Activated CD4-positive, alpha-beta T cell treated with anti-CD3 and anti-CD28 coated beads, Interleukin-2, amount 10 ng/mL, durations not matched to agents 7 days and 5 days (primary cell): ENCODE data around the gene IL1RAP. TPM values are rescaled to one million over a fixed set of nuclear protein-coding genes. Genes with fewer than 3 reads are reported as not detected.

ENCODE experiments used
- CTCF ChIA-PET: fragments of 350-600 bp; sonication (Branson Sonifier 250); formaldehyde crosslinking; loops from one replicate; lab custom pipeline; 2021; ENCODE audit warnings: antibody characterized with exemption; lab: Charles Lee
- POLR2A ChIA-PET: fragments of 350-600 bp; sonication (Branson Sonifier 250); formaldehyde crosslinking; loops from one replicate; lab custom pipeline; 2021; ENCODE audit warnings: antibody characterized with exemption; lab: Charles Lee
- DNase-seq: peaks from one replicate; pipeline ENCODE4 v3.0.0-alpha.2; 2020
- H3K27ac Mint-ChIP-seq: one replicate; pipeline ENCODE4 v1.8.0; 2021; ENCODE audit warnings: mild to moderate bottlenecking, moderate library complexity, mixed read lengths
- H3K27me3 Mint-ChIP-seq: one replicate; pipeline ENCODE4 v1.8.0; 2021; ENCODE audit warnings: mixed read lengths
- H3K36me3 Mint-ChIP-seq: one replicate; pipeline ENCODE4 v1.8.0; 2021; ENCODE audit warnings: low read depth, mixed read lengths
- H3K4me1 Mint-ChIP-seq: one replicate; pipeline ENCODE4 v1.8.0; 2021; ENCODE audit warnings: mixed read lengths
- H3K4me3 Mint-ChIP-seq: one replicate; pipeline ENCODE4 v1.8.0; 2021; ENCODE audit warnings: mild to moderate bottlenecking, moderate library complexity, mixed read lengths
- H3K9me3 Mint-ChIP-seq: one replicate; pipeline ENCODE4 v1.8.0; 2021; ENCODE audit warnings: mixed read lengths
- total RNA-seq, 2 experiments: library from RNA; stranded (reverse); gene quantifications; one replicate each; pipeline ENCODE4 v1.2.3, GENCODE V29; 2021

Gene IL1RAP
- total RNA-seq, 2 experiments from 2014 or later: 7.2 to 8.2 TPM

DNA sequence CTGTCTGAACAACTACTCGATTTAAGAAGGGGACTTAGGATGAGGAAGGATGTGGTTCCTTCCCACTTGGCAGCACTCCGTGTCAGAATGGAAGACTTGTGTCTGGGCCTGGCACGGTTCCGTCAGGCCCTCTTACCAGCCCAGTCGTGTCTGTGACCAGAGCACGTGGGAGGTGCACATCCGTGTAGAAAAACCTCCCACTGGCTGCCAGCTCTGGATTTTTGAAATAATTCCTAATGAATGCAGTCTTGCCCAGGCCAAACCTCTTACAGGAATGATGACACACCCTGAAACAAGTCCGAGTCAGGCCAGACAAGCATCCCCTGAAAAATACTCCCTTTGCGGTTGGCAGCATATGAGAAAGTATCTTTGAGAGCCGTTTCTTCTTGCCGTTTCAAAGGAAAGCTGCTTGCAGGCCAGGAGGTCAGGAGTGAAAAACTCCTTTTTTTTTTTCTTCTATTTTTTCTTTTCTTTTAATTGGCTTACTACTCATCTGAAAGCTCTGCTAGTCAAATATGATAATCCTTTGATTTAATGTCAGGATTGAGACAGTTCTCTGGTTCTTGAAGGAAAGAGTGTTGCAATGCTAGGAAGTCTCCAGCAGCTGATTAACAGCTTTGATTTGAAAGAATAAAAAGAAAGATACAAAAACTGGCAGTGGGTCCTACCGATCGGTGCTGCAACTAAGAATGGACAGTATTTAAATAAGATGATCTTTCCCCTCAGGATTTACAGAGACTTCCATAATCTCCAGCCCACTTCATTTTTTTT, 19.8 kb downstream of the IL1RAP start:
- DNase-seq: no peak
- H3K9me3 Mint-ChIP-seq: no peaks in the 10 kb centered on the region
- peaks cover 13% of the 10 kb centered on the region for H3K36me3 Mint-ChIP-seq
- peaks cover 7% of the 10 kb centered on the region for H3K4me1 Mint-ChIP-seq
- no peak overlapping the region for H3K27ac Mint-ChIP-seq
- CTCF ChIA-PET: interaction anchor here (0.9 to 1.3 kb wide), 2 partner anchors 8 to 24 kb away, joined by 3 read pairs; no protein-coding TSS in a partner anchor
- H3K4me3 Mint-ChIP-seq: no peak overlapping the region
- POLR2A ChIA-PET: no interaction called here
- H3K27me3 Mint-ChIP-seq: no peaks in the 10 kb centered on the region

DNA sequence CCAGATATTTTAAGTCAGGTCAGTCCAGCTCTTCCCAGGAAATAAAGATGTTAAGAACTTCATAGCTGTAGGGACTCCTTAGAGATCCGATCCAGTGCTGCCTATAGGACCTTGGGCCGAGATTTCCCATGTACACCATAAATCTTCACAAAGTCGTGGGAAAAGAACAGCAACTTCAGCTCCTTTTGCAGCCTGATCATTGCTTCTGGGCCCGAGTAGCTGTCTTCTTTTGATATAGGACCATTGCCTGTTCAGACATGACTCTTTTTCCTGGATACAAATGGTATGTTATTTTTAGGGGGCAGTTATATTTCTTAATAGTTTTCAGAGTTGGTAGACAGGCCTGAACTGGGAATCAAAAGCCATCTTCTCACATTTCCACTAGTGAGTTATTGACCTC, 20.5 kb downstream of the IL1RAP start:
- H3K27me3 Mint-ChIP-seq: no peaks in the 10 kb centered on the region
- H3K36me3 Mint-ChIP-seq: peaks cover 11% of the 10 kb centered on the region
- DNase-seq: no peak
- ChIA-PET POLR2A (no interaction called here), CTCF (interaction anchor here (0.9 to 1.3 kb wide), 3 partner anchors 9 to 29 kb away, joined by 3 read pairs; no protein-coding TSS in a partner anchor)
- no peak overlapping the region for H3K4me3 Mint-ChIP-seq
- no peaks in the 10 kb centered on the region for H3K9me3 Mint-ChIP-seq
- peaks cover 7% of the 10 kb centered on the region for H3K4me1 Mint-ChIP-seq
- no peak overlapping the region for H3K27ac Mint-ChIP-seq

DNA sequence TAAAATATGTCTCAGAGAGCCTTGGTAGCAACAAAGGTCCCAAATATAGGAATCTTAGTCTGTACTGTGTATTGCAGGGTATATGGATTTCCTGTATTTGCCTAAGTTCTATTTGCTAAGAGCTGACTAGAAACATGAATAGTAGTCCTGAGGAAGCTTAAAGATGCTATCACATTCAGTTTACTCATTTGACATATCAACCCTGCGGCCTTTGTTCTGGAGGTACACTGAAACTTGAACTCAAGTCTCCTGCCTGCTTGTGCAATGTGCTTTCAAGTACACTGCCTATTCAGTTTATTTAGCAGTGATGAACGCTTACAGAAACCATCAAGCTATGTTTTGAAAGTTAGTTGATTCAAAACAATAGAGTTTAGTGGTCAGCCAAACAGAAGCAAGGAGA, 21.1 kb downstream of the IL1RAP start:
- Mint-ChIP-seq H3K27me3 (no peaks in the 10 kb centered on the region), H3K36me3 (peaks cover 11% of the 10 kb centered on the region), H3K4me1 (peaks cover 7% of the 10 kb centered on the region), H3K27ac (no peak overlapping the region), H3K9me3 (no peaks in the 10 kb centered on the region), H3K4me3 (no peak overlapping the region)
- ChIA-PET CTCF (interaction anchor here (0.6 to 1.3 kb wide), 4 partner anchors 9 to 83 kb away, joined by 3 read pairs; no protein-coding TSS in a partner anchor), POLR2A (no interaction called here)
- DNase-seq: no peak

DNA sequence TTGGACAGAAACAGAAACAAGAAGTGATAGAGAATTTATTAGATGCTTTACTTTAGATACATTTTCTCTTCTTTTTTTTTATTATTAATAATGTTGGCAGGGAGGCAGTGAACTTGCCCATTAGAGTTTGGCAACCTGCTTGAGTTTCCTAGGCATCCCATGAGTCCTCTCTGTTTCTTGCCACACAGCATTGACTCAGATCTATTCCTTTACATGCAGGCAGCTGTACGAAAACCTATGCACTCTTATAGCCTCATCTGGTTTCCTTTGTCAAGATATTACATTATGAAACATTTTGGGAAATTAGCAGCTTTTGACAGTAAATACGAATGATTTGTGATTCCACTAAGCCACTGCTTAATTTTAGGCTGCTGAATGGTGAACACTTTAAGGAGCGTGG, 23.3 kb downstream of the IL1RAP start:
- Mint-ChIP-seq H3K27ac (no peak overlapping the region), H3K36me3 (peaks cover 17% of the 10 kb centered on the region), H3K27me3 (no peaks in the 10 kb centered on the region), H3K4me1 (peaks cover 7% of the 10 kb centered on the region), H3K9me3 (no peaks in the 10 kb centered on the region), H3K4me3 (no peak overlapping the region)
- ChIA-PET POLR2A (no interaction called here), CTCF (interaction anchor here (1.3 kb wide), 1 partner anchor 9 kb away, joined by 3 read pairs; no protein-coding TSS in a partner anchor)
- no peak for DNase-seq

DNA sequence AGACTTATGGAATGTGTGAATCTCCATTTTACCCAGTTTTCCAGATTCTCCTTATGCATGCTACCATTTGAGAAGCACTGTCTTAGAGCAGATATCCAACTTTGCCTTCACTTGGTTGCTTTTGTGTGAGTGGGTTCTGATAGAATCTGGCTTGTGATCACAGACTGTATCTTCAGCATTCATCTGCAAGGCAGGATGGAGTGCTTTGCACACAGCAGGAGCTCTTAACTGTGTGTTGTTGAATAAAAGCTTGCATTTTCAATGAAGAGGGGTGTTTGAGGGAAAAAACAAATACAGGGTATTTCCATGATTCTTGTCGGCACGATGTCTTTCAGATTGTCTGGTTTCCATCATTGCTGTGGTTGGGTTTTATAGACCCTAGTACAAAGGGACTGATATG, 24.4 kb downstream of the IL1RAP start:
- no peak for DNase-seq
- no peak overlapping the region for H3K4me3 Mint-ChIP-seq
- H3K27ac Mint-ChIP-seq: no peak overlapping the region
- no peaks in the 10 kb centered on the region for H3K9me3 Mint-ChIP-seq
- CTCF ChIA-PET: interaction anchor here (1.3 to 1.4 kb wide), 2 partner anchors 8 to 11 kb away, joined by 3 read pairs; no protein-coding TSS in a partner anchor
- H3K36me3 Mint-ChIP-seq: peaks cover 14% of the 10 kb centered on the region
- POLR2A ChIA-PET: no interaction called here
- H3K4me1 Mint-ChIP-seq: peaks cover 7% of the 10 kb centered on the region
- no peaks in the 10 kb centered on the region for H3K27me3 Mint-ChIP-seq

DNA sequence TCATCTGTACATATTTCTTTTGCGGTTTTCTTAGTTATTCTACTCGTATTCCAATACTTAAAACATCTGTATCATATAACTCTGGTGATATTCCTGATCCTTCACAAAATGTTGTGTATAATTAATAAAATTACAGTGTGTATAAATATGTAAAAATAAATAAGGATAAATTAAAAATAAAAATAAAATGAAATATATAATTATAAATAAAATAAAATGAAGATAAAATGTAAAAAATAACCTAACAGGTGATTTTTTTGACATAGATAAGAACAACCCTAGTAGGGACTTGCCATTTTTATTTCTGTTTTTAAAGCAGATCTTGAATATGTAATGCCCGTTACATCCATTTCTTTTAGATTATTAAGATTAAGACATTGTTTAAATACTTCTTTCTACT, 25.6 kb downstream of the IL1RAP start:
- no peaks in the 10 kb centered on the region for H3K9me3 Mint-ChIP-seq
- H3K4me1 Mint-ChIP-seq: peaks cover 7% of the 10 kb centered on the region
- no peak overlapping the region for H3K4me3 Mint-ChIP-seq
- no peaks in the 10 kb centered on the region for H3K27me3 Mint-ChIP-seq
- DNase-seq: no peak
- H3K27ac Mint-ChIP-seq: no peak overlapping the region
- H3K36me3 Mint-ChIP-seq: peaks cover 13% of the 10 kb centered on the region
- POLR2A ChIA-PET: no interaction called here
- CTCF ChIA-PET: no interaction called here

DNA sequence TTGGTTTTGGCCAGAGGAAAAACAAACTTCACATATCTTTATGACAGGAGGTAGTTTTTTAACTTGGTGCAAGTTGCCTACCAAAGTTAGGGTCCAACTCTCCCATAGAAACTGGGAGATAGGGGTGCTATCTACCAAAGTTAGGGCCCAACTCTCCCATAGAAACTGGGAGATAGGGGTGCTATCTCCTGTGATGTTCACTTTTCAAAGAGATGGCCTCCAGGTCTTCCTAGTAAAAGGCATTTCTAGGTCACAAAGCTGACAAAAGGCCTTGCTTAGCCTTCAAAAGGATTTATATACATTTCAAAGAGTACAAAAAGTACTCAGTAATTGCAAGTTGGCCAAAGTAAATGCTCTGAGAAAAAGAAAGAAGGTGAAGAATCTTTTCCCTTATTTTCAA, 27.1 kb downstream of the IL1RAP start:
- Mint-ChIP-seq H3K4me1 (peaks cover 7% of the 10 kb centered on the region), H3K9me3 (no peaks in the 10 kb centered on the region), H3K27ac (no peak overlapping the region), H3K27me3 (no peaks in the 10 kb centered on the region), H3K36me3 (peaks cover 13% of the 10 kb centered on the region), H3K4me3 (no peak overlapping the region)
- DNase-seq: no peak
- ChIA-PET POLR2A (no interaction called here), CTCF (no interaction called here)

DNA sequence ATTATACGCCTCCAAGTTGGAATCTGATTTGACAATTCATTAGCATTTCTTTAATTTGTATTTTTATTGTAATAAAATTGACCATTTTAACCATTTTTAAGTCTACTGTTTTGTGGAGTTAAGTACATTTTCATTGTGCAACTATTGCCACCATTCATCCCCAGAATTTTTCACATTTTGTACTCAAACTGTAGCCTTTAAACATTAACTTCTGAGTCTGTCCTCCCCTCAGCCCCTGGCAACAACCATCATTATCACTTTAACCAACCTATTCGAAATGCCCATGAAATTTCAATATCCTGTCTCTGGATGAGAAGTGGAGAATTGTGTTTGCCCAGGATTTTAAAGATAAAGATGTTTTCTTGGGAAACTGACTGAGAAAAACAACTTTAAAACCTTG, 27.7 kb downstream of the IL1RAP start:
- Mint-ChIP-seq H3K27ac (no peak overlapping the region), H3K27me3 (no peaks in the 10 kb centered on the region), H3K9me3 (no peaks in the 10 kb centered on the region), H3K4me3 (no peak overlapping the region), H3K4me1 (peaks cover 7% of the 10 kb centered on the region), H3K36me3 (peaks cover 13% of the 10 kb centered on the region)
- CTCF ChIA-PET: no interaction called here
- POLR2A ChIA-PET: no interaction called here
- no peak for DNase-seq

DNA sequence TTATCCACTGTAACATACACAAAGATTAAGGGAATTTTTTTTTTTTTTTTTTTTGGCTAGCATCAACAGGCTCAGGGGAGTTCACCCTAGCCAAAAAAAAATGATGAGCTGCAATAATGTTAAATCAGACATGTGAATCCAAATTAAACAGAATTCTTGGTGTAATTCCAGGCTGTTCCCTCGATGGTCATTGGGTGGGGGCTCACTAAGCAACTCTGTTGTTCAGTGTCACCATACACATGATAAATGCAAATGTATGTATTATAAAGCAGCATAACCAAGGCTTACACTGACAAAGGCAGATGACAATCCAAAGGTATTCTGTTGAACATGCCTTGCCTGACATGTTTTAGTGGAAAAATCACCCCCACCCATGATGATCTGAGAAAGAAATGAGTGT, 29.0 kb downstream of the IL1RAP start:
- H3K27me3 Mint-ChIP-seq: no peaks in the 10 kb centered on the region
- no peak for DNase-seq
- POLR2A ChIA-PET: no interaction called here
- no peak overlapping the region for H3K27ac Mint-ChIP-seq
- no peak overlapping the region for H3K4me3 Mint-ChIP-seq
- peaks cover 5% of the 10 kb centered on the region for H3K4me1 Mint-ChIP-seq
- peaks cover 11% of the 10 kb centered on the region for H3K36me3 Mint-ChIP-seq
- CTCF ChIA-PET: interaction anchor here (0.9 kb wide), 1 partner anchor 9 kb away, joined by 3 read pairs; no protein-coding TSS in a partner anchor
- no peaks in the 10 kb centered on the region for H3K9me3 Mint-ChIP-seq

DNA sequence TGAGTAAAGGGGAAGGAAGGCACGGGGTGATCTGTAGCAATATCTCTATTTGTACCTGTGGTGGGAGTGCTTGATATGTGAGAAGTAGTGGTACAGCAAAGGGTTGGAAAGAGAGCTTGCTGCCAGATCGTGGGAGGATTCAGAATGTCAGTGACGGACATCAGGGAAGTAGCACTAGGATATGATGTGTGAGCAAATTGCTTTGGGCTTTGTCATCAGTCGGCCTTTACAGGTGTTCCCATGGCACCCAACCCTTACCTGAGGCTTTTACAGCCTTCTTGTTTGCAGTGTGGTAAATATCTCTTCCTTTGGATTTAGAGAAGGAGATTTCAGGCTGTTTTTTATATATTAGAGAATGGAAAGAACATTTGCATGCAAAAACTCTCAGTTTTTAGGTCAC, 29.8 kb downstream of the IL1RAP start:
- Mint-ChIP-seq H3K36me3 (peaks cover 8% of the 10 kb centered on the region), H3K9me3 (no peaks in the 10 kb centered on the region), H3K27ac (no peak overlapping the region), H3K4me1 (no peaks in the 10 kb centered on the region), H3K27me3 (no peaks in the 10 kb centered on the region), H3K4me3 (no peak overlapping the region)
- DNase-seq: no peak
- POLR2A ChIA-PET: no interaction called here
- CTCF ChIA-PET: interaction anchor here (0.6 kb wide), 1 partner anchor 153 kb away, joined by 5 read pairs; no protein-coding TSS in a partner anchor

DNA sequence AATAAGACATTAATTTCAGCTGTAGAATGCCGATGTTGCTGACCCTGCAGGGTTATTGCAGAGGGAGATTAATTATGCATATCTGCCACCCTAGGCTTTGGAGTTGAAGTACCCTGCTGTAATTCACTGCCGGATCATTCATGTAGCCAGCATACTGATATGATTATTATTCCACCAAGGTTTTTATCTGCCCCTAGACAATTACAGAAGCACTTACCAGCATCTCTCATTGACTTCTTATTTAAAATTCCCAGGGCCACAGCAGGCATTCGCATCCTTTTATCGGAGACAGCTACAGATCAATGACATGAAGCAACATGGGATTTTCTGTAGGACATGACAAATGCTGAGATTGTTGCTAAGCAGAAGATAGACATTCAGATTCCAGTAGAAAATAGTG, 31.3 kb downstream of the IL1RAP start:
- no peaks in the 10 kb centered on the region for H3K4me1 Mint-ChIP-seq
- H3K36me3 Mint-ChIP-seq: peaks cover 6% of the 10 kb centered on the region
- no peak overlapping the region for H3K4me3 Mint-ChIP-seq
- H3K27ac Mint-ChIP-seq: no peak overlapping the region
- POLR2A ChIA-PET: no interaction called here
- DNase-seq: no peak
- CTCF ChIA-PET: no interaction called here
- peaks cover 6% of the 10 kb centered on the region for H3K9me3 Mint-ChIP-seq
- no peaks in the 10 kb centered on the region for H3K27me3 Mint-ChIP-seq

DNA sequence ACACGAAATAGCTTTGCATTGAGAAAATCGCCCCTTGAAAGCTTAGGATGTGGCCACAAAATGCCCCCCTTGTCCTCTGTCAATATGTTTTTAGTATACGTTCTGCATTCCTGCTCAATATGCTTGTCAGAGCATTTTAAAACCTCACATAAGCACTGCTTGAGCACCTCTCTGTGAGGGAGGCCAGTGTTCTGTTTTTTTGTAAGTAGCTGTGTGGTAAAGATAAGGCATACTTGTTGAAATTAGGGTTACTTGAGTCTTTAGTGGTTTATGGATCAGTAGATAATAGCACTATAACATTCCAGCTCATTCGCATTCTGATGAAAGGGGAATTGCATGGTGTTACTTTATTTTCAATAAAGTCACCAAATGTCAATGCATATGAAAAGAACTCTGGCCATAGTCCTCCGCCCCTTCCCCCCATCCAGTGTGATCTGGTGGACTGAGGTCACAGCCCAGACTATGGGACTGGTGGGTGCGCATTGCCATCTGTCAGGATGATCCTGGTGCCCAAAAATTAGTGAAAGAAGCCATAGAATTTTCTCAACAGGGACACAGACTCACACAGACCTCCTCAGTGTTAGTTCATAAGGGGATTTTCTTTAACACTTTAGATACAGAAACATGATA, 33.1 kb downstream of the IL1RAP start:
- POLR2A ChIA-PET: no interaction called here
- Mint-ChIP-seq H3K27ac (no peak overlapping the region), H3K4me3 (no peak overlapping the region), H3K27me3 (no peaks in the 10 kb centered on the region), H3K9me3 (peaks cover 8% of the 10 kb centered on the region), H3K36me3 (peaks cover 11% of the 10 kb centered on the region), H3K4me1 (no peaks in the 10 kb centered on the region)
- CTCF ChIA-PET: interaction anchor here (1.0 kb wide), 1 partner anchor 9 kb away, joined by 3 read pairs; no protein-coding TSS in a partner anchor
- DNase-seq: no peak

DNA sequence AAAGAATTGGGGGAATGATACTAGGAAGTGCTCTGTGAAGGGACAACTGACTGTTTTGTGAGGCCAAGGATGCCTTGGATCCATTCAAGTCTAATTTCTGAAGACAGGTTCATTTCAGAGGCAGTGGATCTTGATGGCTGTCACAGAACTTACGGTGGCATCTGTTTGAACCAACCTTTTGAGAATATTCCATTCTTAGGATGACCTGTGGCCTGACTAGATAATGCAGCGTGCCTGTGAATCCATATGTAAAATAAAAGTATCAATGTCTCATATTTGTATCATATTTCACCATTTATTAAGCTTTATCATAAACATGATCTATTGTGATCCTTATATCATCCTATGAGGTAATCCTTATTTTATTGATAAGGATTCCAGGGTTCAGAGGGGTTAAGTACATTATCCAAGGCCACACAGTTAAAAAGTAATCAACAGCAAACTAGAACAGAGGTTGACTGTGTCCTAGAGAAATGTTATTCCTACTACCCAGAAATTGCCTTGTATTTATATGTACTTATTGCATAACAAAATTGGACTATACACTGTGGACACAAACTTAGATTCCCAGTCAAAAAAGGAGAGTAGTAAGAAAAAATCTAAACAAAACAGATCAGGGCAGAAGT, 34.3 kb downstream of the IL1RAP start:
- POLR2A ChIA-PET: no interaction called here
- DNase-seq: no peak
- H3K4me3 Mint-ChIP-seq: no peak overlapping the region
- H3K36me3 Mint-ChIP-seq: peaks cover 20% of the 10 kb centered on the region
- H3K9me3 Mint-ChIP-seq: peaks cover 13% of the 10 kb centered on the region
- no peak overlapping the region for H3K27ac Mint-ChIP-seq
- no peaks in the 10 kb centered on the region for H3K4me1 Mint-ChIP-seq
- CTCF ChIA-PET: no interaction called here
- no peaks in the 10 kb centered on the region for H3K27me3 Mint-ChIP-seq
